GOT3 (cell line): ENCODE results near the gene ZNF14.
"Not testable (repeated sequence)": the region's sequence is repeated elsewhere in the genome, so short reads cannot be mapped to it uniquely, and the experiment has no call there.

Source experiments
- DNase-seq: peaks from one replicate; lab custom pipeline; 2025; ENCODE audit warnings: mixed read lengths; lab: John Stamatoyannopoulos, UW

Gene ZNF14

DNA sequence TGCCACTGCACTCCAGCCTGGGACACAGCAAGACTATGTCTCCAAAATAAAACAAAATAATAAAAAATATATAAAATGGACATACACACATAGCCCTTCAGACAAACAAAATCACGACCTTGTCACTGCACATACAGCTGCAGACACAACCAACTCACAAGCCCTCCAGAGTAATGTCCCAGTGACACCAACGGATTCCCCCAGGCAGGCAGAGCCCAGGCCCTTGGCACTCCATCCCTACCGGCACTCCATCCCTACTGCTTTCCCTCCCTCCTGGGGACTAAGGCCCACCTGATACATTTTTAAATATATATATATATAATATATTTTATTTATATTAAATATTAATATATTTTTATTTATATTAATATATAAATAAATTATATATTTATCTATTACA, 45.8 kb downstream of the ZNF14 start:
- no peak for DNase-seq

DNA sequence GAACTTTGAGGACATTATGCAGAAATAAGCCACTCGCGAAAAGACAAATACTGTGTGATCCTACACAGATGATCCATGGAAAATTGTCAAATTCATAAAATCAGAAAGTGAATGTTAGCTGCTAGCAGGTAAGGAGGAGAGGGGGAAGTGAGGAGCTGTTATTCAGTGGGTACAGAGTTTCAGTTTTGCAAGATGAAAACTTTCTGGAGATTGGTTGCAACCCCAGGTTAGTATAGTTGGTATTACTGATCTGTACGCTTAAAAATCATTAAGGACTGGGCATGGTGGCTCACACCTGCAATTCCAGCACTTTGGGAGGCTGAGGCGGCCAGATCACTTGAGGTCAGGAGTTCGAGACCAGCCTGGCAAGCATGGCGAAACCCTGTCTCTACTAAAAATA, 46.3 kb downstream of the ZNF14 start:
- DNase-seq, result no peak

- not testable (repeated sequence) for DNase-seq
Measured at GRCh38 chr19:19686119-19686518, 46.8 kb downstream of the ZNF14 start.

DNA sequence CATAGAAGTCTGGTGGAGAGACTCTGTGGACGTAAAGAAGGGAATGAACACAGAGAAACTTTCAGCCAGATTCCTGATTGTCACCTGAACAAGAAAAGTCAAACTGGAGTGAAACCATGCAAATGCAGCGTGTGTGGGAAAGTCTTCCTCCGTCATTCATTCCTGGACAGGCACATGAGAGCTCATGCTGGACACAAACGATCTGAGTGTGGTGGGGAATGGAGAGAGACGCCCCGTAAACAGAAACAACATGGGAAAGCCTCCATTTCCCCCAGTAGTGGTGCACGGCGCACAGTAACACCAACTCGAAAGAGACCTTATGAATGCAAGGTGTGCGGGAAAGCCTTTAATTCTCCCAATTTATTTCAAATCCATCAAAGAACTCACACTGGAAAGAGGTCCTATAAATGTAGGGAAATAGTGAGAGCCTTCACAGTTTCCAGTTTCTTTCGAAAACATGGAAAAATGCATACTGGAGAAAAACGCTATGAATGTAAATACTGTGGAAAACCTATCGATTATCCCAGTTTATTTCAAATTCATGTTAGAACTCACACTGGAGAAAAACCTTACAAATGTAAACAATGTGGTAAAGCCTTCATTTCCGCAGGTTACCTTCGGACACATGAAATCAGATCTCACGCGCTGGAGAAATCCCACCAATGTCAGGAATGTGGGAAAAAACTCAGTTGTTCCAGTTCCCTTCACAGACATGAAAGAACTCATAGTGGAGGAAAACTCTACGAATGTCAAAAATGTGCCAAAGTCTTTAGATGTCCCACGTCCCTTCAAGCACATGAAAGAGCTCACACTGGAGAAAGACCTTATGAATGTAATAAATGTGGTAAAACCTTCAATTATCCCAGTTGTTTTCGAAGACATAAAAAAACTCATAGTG, 53.5 kb downstream of the ZNF14 start:
- DNase-seq, result no peak

- no peak for DNase-seq
Measured at GRCh38 chr19:19677579-19677978, 55.3 kb downstream of the ZNF14 start.

DNA sequence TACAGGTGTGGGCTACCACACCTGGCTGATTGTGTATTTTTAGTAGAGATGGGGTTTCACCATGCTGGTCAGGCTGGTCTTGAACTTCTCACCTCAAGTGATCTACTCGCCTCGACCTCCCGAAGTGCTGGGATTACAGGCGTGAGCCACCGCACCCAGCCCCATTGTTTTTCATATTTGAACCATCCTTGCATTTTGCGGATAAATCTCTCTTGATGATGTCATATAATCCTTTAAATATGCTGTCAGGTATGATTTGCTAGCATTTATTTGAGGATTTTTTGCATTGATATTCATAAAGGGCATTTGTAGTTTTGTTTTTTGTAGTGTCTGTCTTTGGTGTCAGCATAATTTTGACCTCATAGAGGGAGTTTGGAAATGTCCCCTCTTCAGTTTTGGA, 58.6 kb downstream of the ZNF14 start:
- DNase-seq, result no peak

DNA sequence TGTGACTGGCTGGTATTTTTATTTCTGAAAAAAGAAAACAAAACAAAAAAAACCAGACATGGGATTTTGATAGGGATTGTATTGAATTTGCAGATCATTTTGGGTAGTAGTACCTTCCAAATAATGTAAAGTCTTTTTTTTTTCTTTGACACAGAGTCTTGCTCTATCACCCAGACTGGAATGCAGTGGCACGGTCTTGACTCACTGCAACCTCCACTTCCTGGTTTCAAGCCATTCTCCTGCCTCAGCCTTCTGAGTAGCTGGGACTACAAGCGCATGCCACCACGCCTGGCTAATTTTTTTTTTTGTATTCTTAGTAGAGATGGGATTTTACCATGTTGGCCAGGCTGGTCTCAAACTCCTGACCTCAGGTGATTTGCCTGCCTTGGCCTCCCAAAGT, 60.1 kb downstream of the ZNF14 start:
- DNase-seq, result no peak

DNA sequence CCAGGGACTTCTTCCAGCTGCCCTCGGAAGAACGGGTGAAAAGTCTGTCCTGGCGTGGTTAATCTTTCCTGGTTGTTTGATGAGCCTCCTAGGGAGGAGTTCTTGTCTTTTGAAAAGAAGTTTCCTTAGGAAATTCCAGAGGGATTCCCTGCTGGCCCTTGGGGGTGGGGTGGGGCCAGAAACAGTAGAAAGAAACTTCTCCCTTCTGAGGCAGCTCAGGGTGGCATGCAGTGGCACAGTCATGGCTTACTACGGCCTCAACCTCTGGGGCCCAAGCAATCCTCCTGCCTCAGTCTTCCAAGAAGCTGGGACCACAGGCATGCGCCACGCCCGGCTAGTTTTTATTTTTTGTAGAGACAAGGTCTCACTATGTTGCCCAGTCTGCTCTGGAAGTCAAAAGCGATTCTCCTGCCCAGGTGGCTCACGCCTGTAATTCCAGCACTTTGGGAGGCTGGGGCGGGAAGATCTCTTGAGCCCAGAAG, 62.8 kb downstream of the ZNF14 start:
- DNase-seq, result no peak

GRCh38 chr19:19668230-19669012, 64.5 kb downstream of the ZNF14 start, which contains the start of gene ZNF101:
ZNF101 (plus strand) TSS chr19:19668839; CDS start chr19:19668964, 125 bp downstream.
- DNase-seq, result peak; percentile 55

- not testable (repeated sequence) for DNase-seq
Measured at GRCh38 chr19:19665420-19665948, 67.4 kb downstream of the ZNF14 start.

DNA sequence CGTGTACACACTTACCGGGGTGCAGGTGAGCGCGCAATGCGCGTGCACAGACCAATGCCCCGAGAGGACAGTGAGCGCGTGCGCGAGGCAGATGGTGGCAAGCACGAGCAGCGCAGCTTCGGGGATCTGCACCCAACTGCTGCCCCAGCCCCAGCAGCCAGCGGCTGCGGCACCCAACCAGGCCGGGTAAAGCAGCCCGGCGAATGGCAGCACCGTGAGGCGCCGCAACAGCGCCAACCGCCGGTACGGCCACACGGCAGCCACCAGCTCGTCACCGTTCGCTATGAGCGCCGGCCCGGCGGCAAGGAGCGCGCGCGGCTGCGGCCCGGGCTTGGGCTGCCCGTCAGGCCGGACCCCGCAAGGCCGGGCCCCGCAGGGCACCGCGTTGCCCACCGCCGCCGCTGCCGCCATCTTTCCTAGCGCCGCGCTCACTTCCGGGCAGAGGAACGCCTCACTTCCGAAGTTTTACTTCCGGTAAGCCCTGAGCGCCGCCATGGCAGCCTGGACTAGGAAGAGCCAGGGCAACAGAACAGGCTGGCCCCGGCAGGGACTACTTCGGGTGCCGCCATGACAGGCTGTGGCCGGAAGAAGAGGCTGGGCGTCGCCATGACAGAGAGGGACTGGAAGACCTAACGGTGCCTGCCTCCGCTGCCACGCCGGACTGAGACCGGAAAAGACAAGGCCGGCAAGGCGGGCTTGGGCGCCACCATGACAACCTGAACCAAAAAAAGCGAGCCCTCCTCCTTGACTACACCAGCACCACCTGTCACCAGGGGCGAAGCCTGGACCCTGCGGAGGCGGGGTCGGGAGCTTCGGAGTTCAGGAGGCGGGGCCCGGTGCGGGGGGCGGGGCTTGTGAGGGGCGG, 69.4 kb downstream of the ZNF14 start, which contains the start of gene ATP13A1:
Gene ATP13A1 (minus strand): TSS at position 421 of the 865 bp plus-strand sequence. CDS start 10 bp downstream, at position 411.
- peak; percentile 90 for DNase-seq

- DNase-seq, result no peak
Measured at GRCh38 chr19:19662871-19663255, 70.0 kb downstream of the ZNF14 start.

DNA sequence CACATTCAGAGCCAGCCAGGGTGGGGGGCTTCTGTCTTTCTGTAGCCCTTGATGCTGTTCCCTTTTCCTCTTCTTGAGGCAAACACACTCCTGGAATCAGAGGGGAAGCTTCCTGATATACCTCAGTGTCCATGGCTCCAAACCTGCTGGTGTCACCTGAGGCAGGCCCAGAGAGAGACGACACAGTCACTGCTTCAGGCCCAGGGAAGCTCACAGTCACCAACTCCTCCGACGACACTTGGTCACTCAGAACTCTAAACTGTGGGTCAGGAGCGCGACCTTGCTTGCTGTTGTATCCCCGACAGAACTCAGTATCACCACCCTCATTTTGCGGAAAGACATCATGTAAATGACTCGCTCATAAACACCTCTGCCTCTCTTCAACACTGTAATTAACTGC, 70.6 kb downstream of the ZNF14 start:
- DNase-seq, result no peak

GRCh38 chr19:19661675-19662251, 71.1 kb downstream of the ZNF14 start:
- DNase-seq, result no peak

- no peak for DNase-seq
Measured at GRCh38 chr19:19661141-19661674, 71.7 kb downstream of the ZNF14 start.
